PC-9 (cell line): ENCODE results near the gene RUFY4. TPM values are rescaled to one million over a fixed set of nuclear protein-coding genes. Genes with fewer than 3 reads are reported as not detected.

Experiments used
- BruUV-seq: library from RNA; stranded (reverse); fragments of 400-500 nt; replicated peaks from 2 replicates; lab custom pipeline; 2021; lab: Mats Ljungman, UMichigan
- CTCF ChIA-PET: fragments of 300-600 bp; sonication (Branson Sonifier 250); formaldehyde crosslinking; loops from one replicate; lab custom pipeline; 2022; ENCODE audit warnings: antibody characterized with exemption; lab: Charles Lee
- POLR2A ChIA-PET: fragments of 300-600 bp; sonication (Branson Sonifier 250); formaldehyde crosslinking; loops from one replicate; lab custom pipeline; 2022; ENCODE audit warnings: antibody characterized with exemption; ENCODE audit not compliant: unreplicated experiment; lab: Charles Lee
- DNase-seq, 2 experiments: peaks; one replicate each; pipeline versions ENCODE4 v3.0.0 to v3.0.0-alpha.2; 2015 to 2022; ENCODE audit warnings: mixed read lengths in 1 of 2
- H2AFZ ChIP-seq: fragments of 200-600 bp; sonication (generic); 2 replicates; pipeline ENCODE4 v1.8.1; 2017; ENCODE audit warnings: antibody characterized with exemption
- H3F3A ChIP-seq: fragments of 200-600 bp; sonication (generic); 2 replicates; pipeline ENCODE4 v1.8.1; 2017; ENCODE audit warnings: antibody characterized with exemption, mild to moderate bottlenecking, low read depth; ENCODE audit not compliant: insufficient read depth
- H3K27ac ChIP-seq: fragments of 200-600 bp; sonication (generic); 2 replicates; pipeline ENCODE4 v1.6.1; 2016; ENCODE audit warnings: mixed run types
- H3K27me3 ChIP-seq: fragments of 200-600 bp; sonication (generic); 2 replicates; pipeline ENCODE4 v1.6.1; 2016; ENCODE audit warnings: low read depth, mixed run types; ENCODE audit not compliant: insufficient read depth
- H3K36me3 ChIP-seq: fragments of 200-600 bp; sonication (generic); 2 replicates; pipeline ENCODE4 v1.6.1; 2016; ENCODE audit warnings: low read depth, mixed run types
- H3K4me1 ChIP-seq: fragments of 200-600 bp; sonication (generic); replicated peaks from 2 replicates; pipeline ENCODE4 v1.6.1; 2016; ENCODE audit warnings: mixed run types; ENCODE audit not compliant: insufficient read depth
- H3K4me2 ChIP-seq: fragments of 200-600 bp; sonication (generic); 2 replicates; pipeline ENCODE4 v1.6.1; 2017; ENCODE audit warnings: mixed run types
- H3K4me3 ChIP-seq: fragments of 200-600 bp; sonication (generic); 2 replicates; pipeline ENCODE4 v1.6.1; 2016; ENCODE audit warnings: mixed run types
- H3K79me2 ChIP-seq: fragments of 200-600 bp; sonication (generic); 2 replicates; pipeline ENCODE4 v1.6.1; 2017; ENCODE audit warnings: low read depth, mixed run types
- H3K9me2 ChIP-seq: fragments of 200-600 bp; sonication (generic); 2 replicates; pipeline ENCODE4 v1.8.1; 2017; ENCODE audit warnings: mild to moderate bottlenecking; ENCODE audit not compliant: insufficient read depth
- H3K9me3 ChIP-seq: fragments of 200-600 bp; sonication (generic); 2 replicates; pipeline ENCODE4 v1.8.1; 2016; ENCODE audit warnings: low read depth; ENCODE audit not compliant: insufficient read depth
- H4K20me1 ChIP-seq: fragments of 200-600 bp; sonication (generic); 2 replicates; pipeline ENCODE4 v1.8.1; 2017; ENCODE audit not compliant: insufficient read depth
- EZH2 ChIP-seq: fragments of 200-600 bp; sonication (generic); IDR thresholded peaks from 2 replicates; pipeline ENCODE4 v1.8.0; 2017; ENCODE audit warnings: antibody characterized with exemption, low read depth
- intact Hi-C: fragments of 100-400 bp; cut with micrococcal nuclease; formaldehyde crosslinking; loops from one replicate; pipeline ENCODE4 v1.10.0; 2022; ENCODE audit not compliant: unreplicated experiment
- total RNA-seq: library from RNA; stranded (reverse); gene quantifications from 2 replicates; pipeline ENCODE4 v1.2.3, GENCODE V29; 2021
- TF ChIP-seq, protein P1 (sequence below): fragments of 200-600 bp; sonication (generic); conservative IDR thresholded peaks from 2 replicates; pipeline ENCODE4 v1.6.1; 2017; ENCODE audit warnings: mixed run types, antibody characterized with exemption, mild to moderate bottlenecking, moderate library complexity

Gene RUFY4
- total RNA-seq, 1 experiment from 2014 or later: not detected

DNA sequence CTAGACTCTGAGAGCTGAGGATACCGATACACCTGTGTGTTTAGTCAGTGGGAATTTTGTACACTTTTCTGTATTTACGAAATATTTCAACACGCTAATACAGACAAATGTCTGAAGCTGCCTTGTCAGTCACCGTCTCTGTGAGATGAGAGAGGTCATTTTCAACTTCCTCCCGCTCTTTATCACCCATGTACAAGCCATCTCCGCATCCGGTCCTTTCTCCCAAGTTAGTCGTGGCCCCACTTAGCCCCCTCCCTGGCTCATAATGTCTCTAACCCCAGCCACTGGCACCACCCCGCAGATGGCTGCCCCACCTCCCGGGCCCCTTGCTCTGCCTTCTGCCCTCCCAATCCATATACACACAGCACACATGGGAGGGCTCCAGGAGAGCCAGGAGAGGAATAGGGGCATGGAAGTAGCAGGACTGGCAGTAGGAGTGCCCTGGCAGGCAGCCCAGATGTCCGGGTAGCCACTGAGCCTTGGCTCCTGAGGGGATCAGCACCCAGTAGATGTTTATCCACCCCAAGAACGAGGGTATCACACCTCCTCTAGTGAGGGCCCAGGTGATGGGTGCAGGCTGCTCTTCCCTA is 2.0 kb upstream of the RUFY4 start:
- no peak for DNase-seq
- Histone ChIP-seq H3K9me2 (no peaks in the 10 kb centered on the region), H3K4me1 (no peaks in the 10 kb centered on the region), H3K36me3 (no peaks in the 10 kb centered on the region), H2AFZ (no peak overlapping the region), H3K4me2 (no peak overlapping the region), H3F3A (no peaks in the 10 kb centered on the region), H3K27ac (no peak overlapping the region), H4K20me1 (no peaks in the 10 kb centered on the region), H3K27me3 (peaks cover 31% of the 10 kb centered on the region), H3K4me3 (no peak overlapping the region), H3K79me2 (no peaks in the 10 kb centered on the region), H3K9me3 (no peaks in the 10 kb centered on the region)
- ChIA-PET POLR2A (no interaction called here), CTCF (no interaction called here)
- TF ChIP-seq, protein P1, sequence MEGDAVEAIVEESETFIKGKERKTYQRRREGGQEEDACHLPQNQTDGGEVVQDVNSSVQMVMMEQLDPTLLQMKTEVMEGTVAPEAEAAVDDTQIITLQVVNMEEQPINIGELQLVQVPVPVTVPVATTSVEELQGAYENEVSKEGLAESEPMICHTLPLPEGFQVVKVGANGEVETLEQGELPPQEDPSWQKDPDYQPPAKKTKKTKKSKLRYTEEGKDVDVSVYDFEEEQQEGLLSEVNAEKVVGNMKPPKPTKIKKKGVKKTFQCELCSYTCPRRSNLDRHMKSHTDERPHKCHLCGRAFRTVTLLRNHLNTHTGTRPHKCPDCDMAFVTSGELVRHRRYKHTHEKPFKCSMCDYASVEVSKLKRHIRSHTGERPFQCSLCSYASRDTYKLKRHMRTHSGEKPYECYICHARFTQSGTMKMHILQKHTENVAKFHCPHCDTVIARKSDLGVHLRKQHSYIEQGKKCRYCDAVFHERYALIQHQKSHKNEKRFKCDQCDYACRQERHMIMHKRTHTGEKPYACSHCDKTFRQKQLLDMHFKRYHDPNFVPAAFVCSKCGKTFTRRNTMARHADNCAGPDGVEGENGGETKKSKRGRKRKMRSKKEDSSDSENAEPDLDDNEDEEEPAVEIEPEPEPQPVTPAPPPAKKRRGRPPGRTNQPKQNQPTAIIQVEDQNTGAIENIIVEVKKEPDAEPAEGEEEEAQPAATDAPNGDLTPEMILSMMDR: no peak
- TF ChIP-seq EZH2: no peak
- intact Hi-C loops: loop anchor here (5.0 kb wide), 1 partner anchor 35 kb away; no protein-coding TSS in a partner anchor
- BruUV-seq: no TSS peak

DNA sequence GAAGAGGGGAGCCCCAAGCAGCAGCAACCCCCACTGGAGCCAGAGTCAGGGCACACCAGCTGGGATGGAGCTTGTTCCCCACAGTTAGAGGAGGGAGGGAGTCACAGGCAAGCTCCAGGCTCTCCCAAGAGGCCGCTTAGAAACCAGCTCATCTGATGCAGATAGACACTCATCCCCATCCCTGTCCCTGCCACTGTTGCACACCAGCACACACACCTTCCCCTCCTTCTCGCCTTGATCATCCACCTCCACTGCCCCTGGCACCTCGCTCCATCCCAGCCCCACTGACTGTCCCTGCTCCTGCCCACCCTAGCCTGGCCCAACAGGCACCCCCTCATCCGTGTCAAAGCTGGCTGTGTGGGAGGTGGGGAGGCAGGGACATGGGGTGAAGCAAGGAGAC is 1.5 kb upstream of the RUFY4 start:
- BruUV-seq: no TSS peak
- H2AFZ ChIP-seq: no peak overlapping the region
- H3K9me2 ChIP-seq: no peaks in the 10 kb centered on the region
- no peaks in the 10 kb centered on the region for H3F3A ChIP-seq
- no peaks in the 10 kb centered on the region for H3K4me1 ChIP-seq
- POLR2A ChIA-PET: no interaction called here
- intact Hi-C loops: loop anchor here (5.0 kb wide), 1 partner anchor 35 kb away; no protein-coding TSS in a partner anchor
- CTCF ChIA-PET: interaction anchor here (0.6 kb wide), 1 partner anchor 625 kb away, joined by 3 read pairs; no protein-coding TSS in a partner anchor
- no peaks in the 10 kb centered on the region for H3K36me3 ChIP-seq
- DNase-seq: no peak
- H3K4me2 ChIP-seq: no peak overlapping the region
- H3K27ac ChIP-seq: no peak overlapping the region
- H3K9me3 ChIP-seq: no peaks in the 10 kb centered on the region
- no peaks in the 10 kb centered on the region for H4K20me1 ChIP-seq
- H3K27me3 ChIP-seq: peaks cover 36% of the 10 kb centered on the region
- H3K4me3 ChIP-seq: no peak overlapping the region
- TF ChIP-seq EZH2: no peak
- TF ChIP-seq, protein P1: no peak
- no peaks in the 10 kb centered on the region for H3K79me2 ChIP-seq

DNA sequence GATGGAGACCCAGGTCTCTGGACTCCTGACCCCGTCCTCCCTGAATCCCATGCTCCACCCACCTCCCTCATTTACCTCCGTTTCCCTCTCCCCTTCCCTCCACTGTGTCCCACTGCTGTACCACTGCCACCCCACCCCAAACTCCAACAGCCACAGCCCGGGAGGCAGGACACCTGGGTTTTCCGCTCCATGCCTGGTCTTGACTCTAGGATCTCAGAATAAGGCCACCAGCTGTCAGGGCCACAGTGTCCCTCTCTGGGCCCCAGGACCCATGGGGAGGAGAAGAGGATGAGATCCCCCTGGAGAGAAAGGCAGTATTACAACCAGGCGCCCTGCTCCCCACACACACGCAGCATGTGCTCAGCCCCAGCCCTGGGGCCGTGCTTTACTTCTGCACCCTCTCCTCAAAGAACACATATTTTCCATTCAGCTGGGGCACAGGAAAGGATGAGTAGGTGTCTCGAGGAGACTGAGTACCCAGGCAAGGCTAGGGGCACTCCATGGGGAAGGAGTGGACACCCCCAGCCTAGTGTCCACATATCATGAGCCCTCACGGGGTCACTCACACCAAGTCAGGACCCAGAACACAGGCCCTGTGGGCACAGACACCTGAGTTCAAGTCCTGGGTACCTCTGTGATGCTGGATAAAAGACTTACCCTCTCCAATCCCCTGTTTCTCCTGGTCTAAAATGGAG is 700 bp downstream of the RUFY4 start:
- ChIA-PET POLR2A (no interaction called here), CTCF (interaction anchor here (0.6 to 1.4 kb wide), 3 partner anchors 68 to 284 kb away, joined by 3 to 14 read pairs (median 4); no protein-coding TSS in a partner anchor)
- Histone ChIP-seq H3K27ac (no peak overlapping the region), H3K79me2 (no peaks in the 10 kb centered on the region), H3K36me3 (no peaks in the 10 kb centered on the region), H3K4me3 (no peak overlapping the region), H3K4me2 (no peak overlapping the region), H2AFZ (no peak overlapping the region), H4K20me1 (no peaks in the 10 kb centered on the region), H3K9me3 (no peaks in the 10 kb centered on the region), H3K4me1 (no peaks in the 10 kb centered on the region), H3K27me3 (peaks cover 25% of the 10 kb centered on the region), H3F3A (no peaks in the 10 kb centered on the region), H3K9me2 (no peaks in the 10 kb centered on the region)
- BruUV-seq: no TSS peak
- intact Hi-C loops: loop anchor here (5.0 kb wide), 1 partner anchor 37 kb away; no protein-coding TSS in a partner anchor
- no peak for TF ChIP-seq EZH2
- TF ChIP-seq, protein P1: no peak
- no peak for DNase-seq
